Esophagus muscularis mucosa (tissue), 4 donors: ENCODE data around the gene C11orf97.

Experiments used
- EP300 ChIP-seq: sonication (generic); formaldehyde crosslinking; IDR thresholded peaks from one replicate; pipeline ENCODE4 v1.6.1; 2017; ENCODE audit warnings: antibody characterized with exemption
- POLR2A ChIP-seq: fragments of 450-650 bp; IDR thresholded peaks from one replicate; pipeline ENCODE4 v1.6.1; 2017; ENCODE audit warnings: antibody characterized with exemption, moderate library complexity, mild to moderate bottlenecking, low read depth
- POLR2AphosphoS5 ChIP-seq, 2 donors: sonication (generic); formaldehyde crosslinking; IDR thresholded peaks; one replicate each; pipeline ENCODE4 v1.6.1; 2017; ENCODE audit warnings: antibody characterized with exemption in 2 of 2
- TF ChIP-seq, protein P1 (sequence below), 3 experiments: fragments of 200-600 bp in 2 of 3; fragments of 450-650 bp in 1 of 3; sonication (generic) in 2 of 3; IDR thresholded peaks; one replicate each; pipeline ENCODE4 v1.5.1; 2017 to 2019; ENCODE audit warnings: antibody characterized with exemption in 3 of 3, mild to moderate bottlenecking in 2 of 3, moderate library complexity in 1 of 3

DNA sequence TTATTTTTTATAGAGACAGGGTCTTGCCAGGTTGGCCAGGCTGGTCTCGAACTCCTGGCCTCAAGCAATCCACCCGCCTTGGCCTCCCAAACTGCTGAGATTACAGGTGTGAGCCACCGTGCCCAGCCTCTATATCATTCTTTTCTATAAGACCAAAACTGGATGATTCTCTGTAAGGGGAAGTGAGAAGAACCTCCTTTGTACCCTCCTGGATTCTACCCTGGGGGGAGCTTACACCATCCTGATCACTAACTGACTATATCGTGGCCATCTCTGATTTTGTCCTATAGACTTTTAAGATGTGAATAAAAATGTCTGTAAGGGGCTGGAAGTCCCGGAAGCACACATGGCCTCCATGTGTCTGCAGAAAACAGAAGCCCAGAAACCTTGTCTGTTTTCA is 64.0 kb downstream of the C11orf97 start:
- TF ChIP-seq POLR2A (no peak), POLR2AphosphoS5 (IDR thresholded peaks at IDR 0.05) (no peak), EP300 (no peak)
- TF ChIP-seq, protein P1, sequence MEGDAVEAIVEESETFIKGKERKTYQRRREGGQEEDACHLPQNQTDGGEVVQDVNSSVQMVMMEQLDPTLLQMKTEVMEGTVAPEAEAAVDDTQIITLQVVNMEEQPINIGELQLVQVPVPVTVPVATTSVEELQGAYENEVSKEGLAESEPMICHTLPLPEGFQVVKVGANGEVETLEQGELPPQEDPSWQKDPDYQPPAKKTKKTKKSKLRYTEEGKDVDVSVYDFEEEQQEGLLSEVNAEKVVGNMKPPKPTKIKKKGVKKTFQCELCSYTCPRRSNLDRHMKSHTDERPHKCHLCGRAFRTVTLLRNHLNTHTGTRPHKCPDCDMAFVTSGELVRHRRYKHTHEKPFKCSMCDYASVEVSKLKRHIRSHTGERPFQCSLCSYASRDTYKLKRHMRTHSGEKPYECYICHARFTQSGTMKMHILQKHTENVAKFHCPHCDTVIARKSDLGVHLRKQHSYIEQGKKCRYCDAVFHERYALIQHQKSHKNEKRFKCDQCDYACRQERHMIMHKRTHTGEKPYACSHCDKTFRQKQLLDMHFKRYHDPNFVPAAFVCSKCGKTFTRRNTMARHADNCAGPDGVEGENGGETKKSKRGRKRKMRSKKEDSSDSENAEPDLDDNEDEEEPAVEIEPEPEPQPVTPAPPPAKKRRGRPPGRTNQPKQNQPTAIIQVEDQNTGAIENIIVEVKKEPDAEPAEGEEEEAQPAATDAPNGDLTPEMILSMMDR (IDR thresholded peaks at IDR 0.05): no peak
